Measurements from ENCODE around the gene DGKE. TPM values are rescaled to one million over a fixed set of nuclear protein-coding genes. Genes with fewer than 3 reads are reported as not detected.

DGKE gene
- total RNA-seq, 1 experiment from 2014 or later = 0.64 TPM

DNA sequence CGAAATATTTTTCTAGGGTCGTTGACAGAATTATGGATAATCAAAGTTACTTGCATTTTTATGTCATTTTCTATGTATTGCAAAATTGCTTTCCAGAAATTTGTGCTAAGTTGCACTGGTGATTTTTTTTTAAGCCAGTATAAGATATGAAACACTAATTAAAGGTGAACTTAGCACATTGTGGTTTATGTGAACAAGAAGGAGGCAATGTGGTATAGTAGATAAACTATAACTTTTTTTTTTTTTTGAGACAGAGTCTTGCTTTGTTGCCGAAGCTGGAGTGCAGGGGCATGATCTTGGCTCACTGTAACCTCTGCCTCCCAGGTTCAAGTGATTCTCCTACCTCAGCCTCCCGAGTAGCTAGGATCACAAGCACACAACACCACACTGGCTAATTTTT, 13.2 kb downstream of the DGKE start:
- no peak for DNase-seq (ENCODE audit: low spot score)

DNA sequence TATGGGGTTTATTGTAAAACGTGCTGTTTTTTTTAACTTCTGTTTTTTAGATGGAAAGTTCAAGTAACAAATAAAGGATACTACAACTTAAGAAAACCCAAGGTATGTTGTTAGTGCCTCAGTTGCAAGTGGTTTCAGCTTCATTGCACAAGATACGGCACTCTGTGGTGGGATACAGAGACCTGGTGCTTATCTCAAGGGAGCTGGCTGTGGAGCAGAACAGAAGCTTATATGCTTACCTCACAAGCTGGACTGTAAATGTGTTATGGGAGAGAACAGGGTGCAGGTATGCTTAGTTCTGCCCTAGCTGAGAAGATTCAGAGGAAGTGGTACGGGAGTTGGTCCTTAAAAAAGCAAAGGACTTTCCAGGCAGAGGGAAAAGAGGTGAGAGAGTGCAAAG, 15.2 kb downstream of the DGKE start:
- DNase-seq (ENCODE audit: low spot score) = no peak

DNA sequence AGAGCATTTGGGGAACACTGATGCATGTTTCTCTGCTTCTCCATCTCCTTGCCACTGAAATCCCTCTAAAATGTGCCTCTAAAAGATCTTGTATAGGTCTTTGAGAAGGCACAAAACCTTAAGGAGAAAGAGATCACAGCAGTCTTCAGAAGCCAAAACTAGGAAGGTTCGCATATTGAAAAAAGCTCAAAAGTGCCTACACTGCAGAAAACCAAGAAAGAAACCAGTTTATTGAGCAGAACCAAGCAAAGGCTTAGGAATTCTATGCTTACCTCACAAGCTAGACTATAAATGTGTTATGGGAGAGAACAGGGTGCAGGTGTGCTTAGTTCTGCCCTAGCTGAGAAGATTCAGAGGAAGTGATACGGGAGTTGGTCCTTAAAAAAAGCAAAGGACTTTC, 16.6 kb downstream of the DGKE start:
- no peak for DNase-seq (ENCODE audit: low spot score)

DNA sequence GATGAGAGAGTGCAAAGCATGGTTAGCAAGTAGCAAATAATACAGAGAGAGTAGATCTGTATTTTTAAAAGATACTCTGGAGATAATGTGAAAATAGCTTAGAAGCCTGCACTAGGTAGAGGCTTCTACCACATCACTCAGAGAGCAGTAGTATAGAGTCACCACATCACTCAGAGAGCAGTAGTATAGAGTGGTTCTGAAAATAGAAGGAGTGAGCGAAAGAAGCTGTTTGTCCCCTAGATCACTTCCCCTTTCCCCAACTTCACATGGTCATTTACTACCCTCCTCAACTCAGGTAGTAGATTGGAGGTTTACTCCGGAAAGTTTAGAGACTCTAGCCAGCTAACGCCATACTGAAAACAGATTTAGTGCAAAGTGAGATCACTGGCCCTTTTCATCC, 17.1 kb downstream of the DGKE start:
- no peak for DNase-seq (ENCODE audit: low spot score)

DNA sequence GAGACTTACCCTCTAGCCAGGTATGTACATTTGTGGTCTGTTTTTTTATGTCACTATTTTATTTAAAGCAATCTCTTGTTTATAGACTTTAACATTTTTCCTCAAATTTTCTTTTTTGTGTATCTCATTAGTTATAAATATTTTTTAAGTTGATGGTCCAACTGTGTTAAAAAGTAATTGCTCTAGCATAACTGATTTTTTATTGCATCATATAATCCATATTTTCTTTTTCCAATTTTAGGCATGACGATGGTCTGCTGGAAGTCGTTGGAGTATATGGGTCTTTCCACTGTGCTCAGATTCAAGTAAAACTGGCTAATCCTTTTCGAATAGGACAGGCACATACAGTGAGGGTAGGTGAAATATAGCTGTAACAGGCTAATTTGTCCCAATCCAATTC, 27.9 kb downstream of the DGKE start:
- no peak for DNase-seq (ENCODE audit: low spot score)

DNA sequence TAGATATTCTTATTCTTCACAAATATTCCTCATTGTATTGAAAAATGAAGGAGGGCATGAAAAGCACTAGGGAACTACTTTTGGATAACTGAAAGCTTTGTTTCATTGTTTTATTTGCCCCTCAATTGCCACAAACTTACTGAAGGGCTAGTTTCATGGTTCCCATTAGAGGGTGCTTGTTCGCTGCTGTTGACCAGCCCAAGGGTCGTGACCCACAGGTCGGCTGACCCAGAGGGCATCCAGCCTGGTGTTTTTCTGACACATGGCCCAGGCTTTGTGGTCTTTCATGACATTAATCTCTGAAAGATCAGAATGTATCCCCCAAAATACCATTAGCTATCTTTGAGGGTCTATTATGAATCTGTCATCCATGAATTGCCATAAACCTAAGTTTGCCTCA, 30.0 kb downstream of the DGKE start:
- no peak for DNase-seq (ENCODE audit: low spot score)

DNA sequence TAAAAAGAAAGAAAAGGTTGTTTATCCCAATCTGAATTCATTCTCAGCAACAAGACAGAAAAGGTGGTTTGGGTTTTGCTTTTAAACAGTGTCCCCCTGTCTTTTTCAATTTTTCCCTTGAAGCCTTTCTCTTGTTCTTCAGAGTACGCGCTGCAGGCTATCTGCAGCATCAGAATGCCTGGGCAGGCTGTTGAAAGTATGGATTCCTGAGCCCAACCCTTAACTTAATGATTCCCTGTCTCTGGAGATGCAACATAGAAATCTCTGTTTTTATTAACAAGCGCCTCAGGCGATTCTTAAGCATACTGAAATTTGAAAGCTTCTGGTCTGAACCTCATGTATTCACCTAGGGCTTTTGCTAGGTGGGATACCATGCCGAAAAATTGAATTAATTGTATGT, 32.1 kb downstream of the DGKE start:
- no peak for DNase-seq (ENCODE audit: low spot score)

DNA sequence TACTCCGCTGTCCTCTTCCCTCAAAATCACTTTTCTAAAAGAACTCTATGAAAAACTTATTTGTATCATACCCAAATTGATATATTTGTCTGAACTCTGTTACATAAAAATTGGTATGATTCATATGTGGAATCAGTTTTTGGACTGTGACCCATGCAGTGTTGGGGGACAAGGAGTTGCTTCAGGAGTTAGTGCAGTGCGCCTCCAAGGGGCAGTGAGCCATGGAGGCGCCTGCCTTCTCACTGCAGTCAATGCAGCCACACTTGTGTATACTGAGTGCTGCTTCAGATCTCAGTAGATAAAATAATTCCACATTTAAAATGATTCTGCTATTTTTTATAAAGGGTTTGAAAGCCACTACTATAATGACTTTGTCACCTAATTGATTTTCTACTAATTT, 32.5 kb downstream of the DGKE start:
- no peak for DNase-seq (ENCODE audit: low spot score)

DNA sequence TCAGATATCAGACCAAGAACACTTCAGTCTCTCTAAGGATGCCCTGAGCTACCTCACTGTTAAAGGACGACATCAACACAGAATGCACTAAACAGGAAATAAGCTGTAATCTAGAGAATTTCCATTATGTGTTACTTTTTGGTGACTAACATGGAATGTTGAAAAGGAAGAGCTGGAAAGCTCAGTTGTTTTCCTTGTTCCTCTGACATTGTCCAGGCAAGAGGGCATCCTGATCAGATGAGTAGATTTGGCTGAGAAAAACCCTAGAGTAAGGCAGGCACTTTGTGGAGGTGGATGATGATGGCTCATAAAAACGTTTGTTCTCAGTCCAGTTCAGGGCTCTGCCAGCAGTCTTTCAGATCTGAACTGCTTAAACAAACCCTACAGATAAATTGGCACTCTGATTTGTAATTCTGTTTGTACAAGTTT, 34.0 kb downstream of the DGKE start:
- no peak for DNase-seq (ENCODE audit: low spot score)

DNA sequence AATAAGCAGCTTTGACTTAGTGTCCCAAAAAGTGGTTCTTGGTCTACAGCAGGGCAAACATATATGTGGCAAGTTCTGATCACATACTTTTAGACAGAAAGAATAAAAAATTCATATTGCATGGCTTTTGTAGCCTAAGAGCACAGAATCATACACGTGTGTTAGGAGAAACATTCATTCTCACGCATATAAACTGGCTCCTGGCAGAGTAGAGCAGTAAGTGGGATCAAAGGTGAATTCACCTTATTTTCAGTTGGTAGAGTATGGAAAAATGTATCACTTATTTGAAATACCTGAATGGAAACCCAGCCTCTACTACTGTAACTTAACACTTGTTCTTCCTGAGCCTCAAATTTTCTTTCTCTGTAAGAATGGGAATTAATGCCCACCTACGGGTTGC, 34.8 kb downstream of the DGKE start:
- no peak for DNase-seq (ENCODE audit: low spot score)

DNA sequence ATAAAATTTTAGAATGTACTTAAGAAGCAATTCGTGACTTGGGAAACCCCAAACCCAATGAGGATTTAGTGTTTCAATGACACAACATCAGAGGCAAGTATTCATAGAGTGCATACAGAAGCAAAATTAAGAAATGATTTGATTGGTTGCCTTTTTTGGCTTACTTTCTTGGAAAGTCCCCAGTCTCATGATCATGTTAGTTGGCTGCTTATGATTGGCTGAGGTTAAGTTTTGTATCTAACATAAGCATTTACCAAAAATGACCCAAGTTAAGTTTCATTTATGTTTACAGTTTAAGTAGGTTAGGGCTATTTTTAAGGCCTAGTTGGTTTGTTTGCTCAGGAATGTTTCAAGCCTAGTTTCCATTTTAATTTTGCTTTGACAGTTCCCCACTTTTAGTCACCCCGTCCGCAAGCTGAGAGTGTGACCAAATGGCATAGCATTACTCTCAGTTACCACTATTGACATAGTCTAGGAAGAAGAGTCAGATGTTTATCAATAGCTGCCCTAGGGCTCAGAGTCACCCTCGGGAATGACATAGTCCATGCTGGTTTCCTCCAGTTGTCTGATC, 36.2 kb downstream of the DGKE start:
- no peak for DNase-seq (ENCODE audit: low spot score)

DNA sequence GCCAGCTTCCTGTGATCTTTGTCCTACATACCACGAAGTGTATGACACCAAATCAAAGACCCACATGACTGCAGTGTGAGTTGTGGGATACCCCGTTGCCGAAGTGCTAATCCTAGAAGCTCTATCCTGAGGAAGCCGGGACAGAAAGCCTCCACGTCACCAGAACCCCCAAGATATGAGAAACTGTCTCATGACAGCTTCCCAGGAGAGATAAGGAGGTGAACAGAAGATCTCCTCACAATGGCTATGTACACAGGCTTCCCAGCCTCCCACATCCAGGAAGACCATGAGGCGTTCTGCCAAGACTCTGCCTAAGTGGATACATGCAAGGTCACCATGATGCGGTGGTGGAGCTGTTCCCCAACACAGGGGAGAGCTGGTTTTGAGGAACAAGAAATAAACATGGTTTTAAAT, 42.8 kb downstream of the DGKE start:
- no peak for DNase-seq (ENCODE audit: low spot score)

DNA sequence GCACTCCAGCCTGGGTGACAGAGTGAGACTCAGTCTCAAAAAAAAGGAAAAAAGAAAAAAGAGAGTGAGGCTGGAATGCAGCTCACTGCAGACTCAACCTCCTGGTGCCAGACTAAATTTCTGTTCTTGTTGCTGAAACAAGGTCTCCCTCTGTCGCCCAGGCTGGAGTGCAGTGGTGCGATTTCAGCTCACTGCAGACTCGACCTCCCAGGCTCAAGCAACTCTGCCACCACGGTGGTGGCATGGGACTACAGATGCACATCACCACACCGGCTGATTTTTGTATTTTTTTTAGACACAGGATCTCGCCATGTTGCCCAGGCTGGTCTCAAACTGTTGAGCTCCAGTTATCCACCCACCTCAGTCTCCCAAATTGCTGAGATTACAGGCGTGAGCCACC, 45.3 kb downstream of the DGKE start:
- DNase-seq (ENCODE audit: low spot score) = no peak

DNA sequence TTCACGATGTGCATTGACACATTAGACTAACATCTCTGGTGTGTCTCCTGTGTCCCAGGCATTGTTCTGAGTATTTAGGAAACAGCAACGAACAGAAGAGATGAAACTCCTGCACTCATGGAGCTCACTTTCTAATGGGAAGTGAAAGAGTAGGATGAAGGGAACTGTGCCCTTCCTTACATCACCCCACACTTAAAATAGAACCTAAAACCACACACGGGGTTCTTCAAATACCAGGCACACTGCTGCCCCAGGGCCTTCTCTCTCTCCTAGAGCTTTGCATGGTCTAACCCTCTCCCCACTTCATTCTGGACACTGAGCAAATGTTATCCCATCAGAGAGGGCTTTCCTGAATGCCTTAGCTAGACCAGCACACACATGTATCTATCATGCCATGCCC, 46.2 kb downstream of the DGKE start:
- DNase-seq (ENCODE audit: low spot score) = no peak

DNA sequence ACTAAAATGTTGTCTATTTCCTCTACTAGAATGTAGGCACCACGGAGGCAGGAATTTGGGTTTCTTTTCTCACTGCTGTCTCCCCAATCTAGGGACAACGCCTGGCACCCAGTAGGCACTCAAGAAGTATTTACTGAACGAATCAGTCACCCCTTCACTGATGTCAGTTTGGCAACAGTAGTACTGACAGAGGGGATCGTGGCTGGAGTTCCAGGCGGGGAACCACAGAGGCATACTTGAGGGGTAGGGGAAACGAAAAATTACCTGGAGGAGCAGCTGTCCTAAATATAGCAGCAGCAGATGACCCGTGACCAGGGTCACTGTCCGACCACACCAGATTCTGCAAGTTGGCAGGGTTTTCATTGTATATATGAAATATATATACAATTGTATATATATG, 46.6 kb downstream of the DGKE start:
- DNase-seq (ENCODE audit: low spot score) = no peak

DNA sequence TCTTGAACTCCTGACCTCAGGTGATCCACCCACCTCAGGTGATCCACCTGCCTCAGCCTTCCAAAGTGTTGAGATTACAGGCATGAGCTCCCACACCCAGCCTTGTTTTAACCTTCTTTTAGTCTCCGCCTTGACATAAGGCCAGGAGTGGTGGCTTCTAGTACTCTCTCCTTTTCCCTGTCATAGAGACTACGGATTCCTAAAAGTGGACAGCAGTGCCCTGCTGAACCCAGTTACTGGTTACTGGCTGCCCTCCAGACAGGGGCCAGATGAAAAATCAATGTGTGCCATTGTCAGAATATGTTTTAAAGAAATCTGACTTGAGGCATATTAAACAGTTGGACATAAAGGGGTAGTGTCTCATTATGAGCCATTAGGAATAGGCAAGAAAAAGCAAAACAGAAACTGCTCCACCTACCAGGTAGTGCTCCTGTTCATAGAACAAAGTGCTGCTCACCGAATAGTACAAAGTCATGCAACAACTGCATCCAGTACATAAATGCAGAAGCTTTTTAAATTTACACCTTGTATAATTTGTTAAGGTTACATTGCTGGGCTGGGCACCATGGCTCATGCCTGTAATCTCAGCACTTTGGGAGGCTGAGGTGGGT, 47.8 kb downstream of the DGKE start:
- no peak for DNase-seq (ENCODE audit: low spot score)

DNA sequence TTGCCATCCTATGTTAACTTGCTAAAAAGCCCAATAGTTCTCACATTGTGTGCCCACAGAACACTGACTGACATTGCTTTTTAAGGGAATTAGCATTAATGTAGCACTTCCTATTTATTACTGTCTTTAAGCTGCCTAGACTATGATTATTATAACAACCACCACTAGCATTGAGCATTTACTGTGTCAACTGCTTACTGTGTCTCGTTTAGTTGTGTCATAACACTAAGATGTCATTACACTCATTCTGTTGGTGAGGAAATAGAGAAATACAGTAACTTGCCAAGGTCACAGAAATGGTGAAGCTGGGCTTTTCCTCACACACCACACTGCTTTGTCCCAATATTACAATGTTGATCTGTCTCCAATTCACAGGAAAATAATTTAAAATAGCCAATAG, 49.7 kb downstream of the DGKE start:
- no peak for DNase-seq (ENCODE audit: low spot score)

DNA sequence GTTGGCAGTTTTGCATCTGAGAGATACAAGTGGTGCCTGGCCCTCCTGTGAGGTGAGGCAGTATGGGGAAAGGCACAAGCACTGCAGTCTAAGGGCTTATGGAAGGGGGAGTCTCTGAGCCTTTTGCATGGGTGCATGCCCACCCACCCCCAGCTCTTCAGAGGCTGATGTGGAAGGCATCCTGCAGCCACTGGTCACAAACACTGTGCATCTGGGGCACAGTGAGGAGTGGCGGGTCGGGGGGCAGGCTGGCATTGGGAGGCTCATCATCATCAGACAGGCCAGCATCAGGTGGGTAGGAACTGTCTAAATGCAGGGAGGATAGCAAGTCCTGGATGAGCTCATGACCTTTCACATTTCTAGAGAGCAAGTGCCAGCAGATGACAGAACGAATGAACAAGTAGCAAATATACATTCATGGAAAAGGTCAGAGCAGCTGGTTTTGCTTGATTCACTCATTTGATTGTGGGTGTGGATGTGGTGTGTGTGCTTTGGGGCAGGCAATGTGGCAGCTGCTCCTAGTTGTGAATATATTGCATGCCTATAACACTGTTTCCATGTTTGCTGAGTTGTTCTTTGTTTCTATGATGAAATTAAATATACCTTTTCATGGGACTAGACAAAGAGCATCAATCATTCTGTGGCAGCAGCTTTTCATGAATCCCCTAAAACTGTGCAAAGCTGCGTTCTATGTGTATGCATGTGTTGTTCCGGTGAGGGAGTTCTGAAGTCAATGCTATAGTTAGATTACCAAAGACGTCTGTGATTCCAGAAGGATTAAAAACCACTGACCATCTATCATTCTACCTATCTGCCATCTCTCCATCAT, 50.7 kb downstream of the DGKE start:
- DNase-seq (ENCODE audit: low spot score) = no peak

DNA sequence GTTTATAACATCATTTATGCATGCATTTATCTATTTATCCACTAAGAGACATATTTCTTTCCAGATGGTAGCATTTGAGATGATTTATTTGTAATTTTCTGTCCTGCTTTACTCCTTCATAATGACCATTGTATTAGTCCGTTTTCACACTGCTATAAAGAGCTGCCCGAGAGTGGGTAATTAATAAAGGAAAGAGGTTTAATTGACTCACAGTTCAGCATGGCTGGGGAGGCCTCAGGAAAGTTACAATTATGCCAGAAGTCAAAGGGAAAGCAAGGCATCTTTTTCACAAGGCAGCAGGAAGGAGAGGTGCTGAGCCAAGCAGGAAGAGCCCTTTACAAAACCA, 51.3 kb downstream of the DGKE start:
- no peak for DNase-seq (ENCODE audit: low spot score)

DNA sequence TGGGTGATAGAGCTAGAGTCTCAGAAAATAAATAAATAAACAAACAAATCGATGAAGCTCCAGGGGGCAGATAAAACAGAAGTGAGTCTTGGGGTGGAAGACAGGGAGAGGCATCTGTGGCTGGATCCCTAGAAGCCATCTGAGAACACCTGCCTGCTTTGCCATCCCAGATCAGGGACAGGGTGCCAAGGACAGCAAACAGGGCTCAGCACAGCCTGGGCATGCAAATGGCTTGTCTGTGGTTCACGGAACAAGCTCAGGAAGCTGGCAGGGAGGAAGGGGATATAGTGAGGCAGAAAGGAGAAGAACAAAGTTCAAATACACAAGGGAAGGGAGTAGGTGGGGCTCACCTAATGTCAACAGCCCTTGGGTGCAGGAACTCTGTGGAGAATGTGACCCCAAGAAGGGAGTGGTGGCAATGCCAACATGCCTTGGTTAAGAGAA, 52.4 kb downstream of the DGKE start:
- DNase-seq (ENCODE audit: low spot score) = no peak

DNA sequence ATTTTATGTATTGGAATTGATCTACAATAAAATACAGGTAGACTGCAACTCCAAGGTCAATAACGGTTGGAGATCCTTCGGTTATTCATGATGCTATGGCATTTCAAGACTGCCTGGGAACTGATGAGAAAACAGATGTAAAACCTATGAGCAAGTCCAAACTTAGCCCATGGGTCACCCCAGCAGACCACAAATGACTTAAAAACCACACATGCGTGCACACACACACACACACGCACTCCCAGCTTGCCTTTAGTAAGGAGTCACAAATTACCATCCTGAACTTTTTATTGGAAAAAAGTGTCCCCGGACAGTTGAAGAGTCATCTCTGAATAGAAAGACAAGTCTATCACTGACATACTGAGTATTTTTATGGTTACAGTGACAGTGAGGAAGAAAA, 53.2 kb downstream of the DGKE start:
- no peak for DNase-seq (ENCODE audit: low spot score)

DNA sequence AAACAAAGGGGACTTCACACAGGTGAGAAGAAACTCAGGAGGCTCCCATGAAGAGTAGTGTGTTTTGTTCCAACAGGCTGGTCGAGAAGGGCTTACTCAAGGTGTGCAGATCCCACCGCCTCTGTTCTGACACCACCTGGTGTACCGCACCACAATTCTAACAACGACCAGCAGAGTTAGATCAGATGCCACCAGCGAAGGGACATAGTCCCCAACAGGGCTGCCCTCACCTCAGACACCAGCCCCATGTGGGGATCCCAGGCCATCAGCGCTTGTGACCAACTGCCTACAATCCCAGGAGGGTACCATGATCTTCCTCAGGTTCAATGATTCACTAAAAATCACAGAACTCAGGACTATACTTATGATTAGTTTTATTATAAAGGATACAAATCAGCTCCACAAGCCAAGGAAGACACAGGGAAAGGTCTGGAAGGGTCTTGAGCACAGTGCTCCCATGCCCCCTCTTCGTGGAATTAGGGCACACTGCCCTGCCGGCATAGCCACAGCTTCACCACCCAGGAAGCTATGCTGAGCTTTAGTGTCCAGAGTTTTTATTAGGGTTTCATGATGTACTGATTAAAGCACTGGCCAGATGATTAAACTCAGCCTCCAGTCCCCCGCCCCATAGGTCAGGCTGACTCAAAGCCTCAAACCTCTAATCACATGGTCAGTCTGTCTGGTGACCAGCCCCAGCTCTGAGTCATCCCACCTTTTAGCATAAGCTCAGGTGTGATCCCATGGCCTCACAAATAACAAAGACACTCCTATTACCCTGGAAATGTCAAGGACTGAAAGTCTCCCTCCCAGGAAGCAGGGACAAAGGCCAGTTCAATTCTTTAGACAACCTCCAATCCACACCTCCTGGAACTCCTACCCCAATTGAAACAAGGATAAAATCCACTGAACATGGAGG, 53.9 kb downstream of the DGKE start:
- no peak for DNase-seq (ENCODE audit: low spot score)
